H1 (cell line): ENCODE results near the gene NME3. TPM values are rescaled to one million over a fixed set of nuclear protein-coding genes. Genes with fewer than 3 reads are reported as not detected.

Experiments
- CTCF ChIA-PET: fragments of 300-600 bp; sonication (Branson Sonifier 250); formaldehyde crosslinking; loops from one replicate; lab custom pipeline; 2021; ENCODE audit not compliant: partially characterized antibody; lab: Charles Lee
- POLR2A ChIA-PET: fragments of 300-600 bp; sonication (Branson Sonifier 250); formaldehyde crosslinking; loops from one replicate; lab custom pipeline; 2021; ENCODE audit warnings: inconsistent platforms; ENCODE audit not compliant: partially characterized antibody; lab: Charles Lee
- DNase-seq, 2 experiments: peaks; one replicate each; pipeline versions ENCODE4 v3.0.0 to v3.0.0-alpha.2; 2010 to 2022; ENCODE audit warnings: low spot score in 2 of 2, low read depth in 1 of 2, mixed read lengths in 1 of 2
- FAIRE-seq: peaks from 2 replicates; lab custom pipeline; 2011; peaks lifted over from hg19 to GRCh38; lab: Jason Lieb, UNC
- H2AFZ ChIP-seq: 2 replicates; pipeline ENCODE4 v1.8.1; 2012; ENCODE audit warnings: low read length, inconsistent platforms
- H2AK5ac ChIP-seq: 2 replicates; pipeline ENCODE4 v1.6.1; 2013; ENCODE audit warnings: low read depth, low read length
- H2BK120ac ChIP-seq: replicated peaks from 2 replicates; pipeline ENCODE3; 2013; ENCODE audit warnings: low read depth, low read length, inconsistent platforms
- H2BK12ac ChIP-seq: 2 replicates; pipeline ENCODE4 v1.6.1; 2013; ENCODE audit warnings: low read depth, low read length
- H2BK15ac ChIP-seq: 2 replicates; pipeline ENCODE4 v1.6.1; 2013; ENCODE audit warnings: low read length
- H2BK20ac ChIP-seq: 2 replicates; pipeline ENCODE4 v1.6.1; 2013; ENCODE audit warnings: low read length
- H2BK5ac ChIP-seq: 2 replicates; pipeline ENCODE4 v1.6.1; 2013; ENCODE audit warnings: low read depth, low read length
- H3K14ac ChIP-seq: 2 replicates; pipeline ENCODE4 v1.6.1; 2013; ENCODE audit warnings: inconsistent platforms; ENCODE audit not compliant: insufficient read length
- H3K18ac ChIP-seq: 2 replicates; pipeline ENCODE4 v1.6.1; 2013; ENCODE audit warnings: low read length; ENCODE audit errors: extremely low read depth
- H3K23ac ChIP-seq: 2 replicates; pipeline ENCODE4 v1.6.1; 2013; ENCODE audit warnings: inconsistent platforms; ENCODE audit not compliant: insufficient read length
- H3K23me2 ChIP-seq: 2 replicates; pipeline ENCODE4 v1.6.1; 2013; ENCODE audit warnings: low read depth, low read length
- H3K27ac ChIP-seq: 2 replicates; pipeline ENCODE4 v1.6.1; 2011; ENCODE audit warnings: low read depth, low read length, inconsistent platforms
- H3K27me3 ChIP-seq, 4 experiments: replicated peaks in 1 of 4; 1 replicate in 1 of 4; 2 replicates in 3 of 4; pipeline versions ENCODE4 v1.6.1 to v1.8.1; 2011 to 2013; ENCODE audit warnings: low read length in 3 of 4, mild to moderate bottlenecking in 3 of 4, inconsistent platforms in 2 of 4, mixed read lengths in 2 of 4, moderate library complexity in 1 of 4; ENCODE audit not compliant: control insufficient read depth in 3 of 4, insufficient read depth in 3 of 4; ENCODE audit errors: extremely low read depth in 1 of 4
- H3K36me3 ChIP-seq, 4 experiments: 2 replicates each; pipeline versions ENCODE4 v1.6.1 to v1.8.1; 2011 to 2013; ENCODE audit warnings: mild to moderate bottlenecking in 4 of 4, low read length in 3 of 4, moderate library complexity in 2 of 4, control low read depth in 1 of 4, inconsistent platforms in 1 of 4; ENCODE audit not compliant: insufficient read depth in 4 of 4, control insufficient read depth in 2 of 4
- H3K4ac ChIP-seq: replicated peaks from 2 replicates; pipeline ENCODE3; 2013; ENCODE audit warnings: low read length, low read depth, mixed read lengths, inconsistent platforms; ENCODE audit not compliant: insufficient read length
- H3K4me1 ChIP-seq, 4 experiments: replicated peaks in 1 of 4; 1 replicate in 1 of 4; 2 replicates in 3 of 4; pipeline versions ENCODE4 v1.6.1 to v1.8.1; 2011 to 2013; ENCODE audit warnings: low read length in 3 of 4, inconsistent platforms in 2 of 4, mixed read lengths in 1 of 4; ENCODE audit not compliant: insufficient read depth in 4 of 4, control insufficient read depth in 3 of 4
- H3K4me2 ChIP-seq, 2 experiments: 2 replicates each; pipeline versions ENCODE4 v1.6.1 to v1.8.1; 2011 to 2013; ENCODE audit warnings: low read depth in 2 of 2, low read length in 2 of 2, control low read depth in 1 of 2, inconsistent platforms in 1 of 2, mild to moderate bottlenecking in 1 of 2; ENCODE audit not compliant: insufficient read depth in 1 of 2
- H3K4me3 ChIP-seq, 4 experiments: fragments of 200-600, 300-600 bp in 1 of 4; sonication (generic), shearing (Covaris generic), sonication (Bioruptor Twin) in 1 of 4; 2 replicates each; pipeline versions ENCODE4 v1.5.1 to v1.8.1; 2011 to 2016; ENCODE audit warnings: low read length in 4 of 4, low read depth in 3 of 4, control low read depth in 2 of 4, inconsistent platforms in 2 of 4, mild to moderate bottlenecking in 2 of 4, mixed read lengths in 1 of 4, moderate library complexity in 1 of 4; ENCODE audit not compliant: insufficient read depth in 2 of 4; ENCODE audit errors: extremely low read depth in 1 of 4
- H3K56ac ChIP-seq: replicated peaks from 2 replicates; pipeline ENCODE3; 2013; ENCODE audit warnings: low read depth, mild to moderate bottlenecking, mixed read lengths, low read length, inconsistent platforms; ENCODE audit not compliant: insufficient read length
- H3K79me1 ChIP-seq: 2 replicates; pipeline ENCODE4 v1.6.1; 2013; ENCODE audit warnings: low read depth, low read length, control low read depth
- H3K79me2 ChIP-seq, 2 experiments: 2 replicates each; pipeline versions ENCODE4 v1.6.1 to v1.8.1; 2012 to 2013; ENCODE audit warnings: low read length in 2 of 2, mild to moderate bottlenecking in 2 of 2, inconsistent platforms in 1 of 2; ENCODE audit not compliant: insufficient read depth in 2 of 2, control insufficient read depth in 1 of 2
- H3K9ac ChIP-seq, 4 experiments: replicated peaks in 1 of 4; 1 replicate in 1 of 4; 2 replicates in 3 of 4; pipeline versions ENCODE4 v1.6.1 to v1.8.1; 2011 to 2013; ENCODE audit warnings: low read depth in 3 of 4, low read length in 3 of 4, control low read depth in 2 of 4, mild to moderate bottlenecking in 2 of 4, moderate library complexity in 2 of 4, inconsistent platforms in 1 of 4; ENCODE audit errors: extremely low read depth in 1 of 4
- H3K9me3 ChIP-seq, 2 experiments: 2 replicates each; pipeline versions ENCODE4 v1.6.1 to v1.8.1; 2012 to 2013; ENCODE audit warnings: mild to moderate bottlenecking in 2 of 2, moderate library complexity in 2 of 2, control low read depth in 1 of 2, inconsistent platforms in 1 of 2, low read depth in 1 of 2, low read length in 1 of 2, mixed read lengths in 1 of 2; ENCODE audit not compliant: insufficient read depth in 2 of 2
- H4K20me1 ChIP-seq, 2 experiments: replicated peaks in 1 of 2; 2 replicates each; pipeline versions ENCODE3 to v1.8.1; 2011 to 2013; ENCODE audit warnings: inconsistent platforms in 2 of 2, low read length in 2 of 2, mild to moderate bottlenecking in 1 of 2; ENCODE audit not compliant: insufficient read depth in 2 of 2, control insufficient read depth in 1 of 2
- H4K5ac ChIP-seq: 2 replicates; pipeline ENCODE4 v1.6.1; 2013; ENCODE audit warnings: low read length, low read depth, mixed read lengths, inconsistent platforms; ENCODE audit not compliant: insufficient read length
- H4K8ac ChIP-seq: 2 replicates; pipeline ENCODE4 v1.8.0; 2013; ENCODE audit warnings: mild to moderate bottlenecking, moderate library complexity, low read length, inconsistent platforms; ENCODE audit not compliant: insufficient read depth; ENCODE audit errors: extremely low read depth
- H4K91ac ChIP-seq: replicated peaks from 2 replicates; pipeline ENCODE3; 2013; ENCODE audit warnings: low read length, mixed read lengths, inconsistent platforms; ENCODE audit not compliant: insufficient read length
- ASH2L ChIP-seq: fragments of 200-600, 300-600 bp; sonication (generic); IDR thresholded peaks from one replicate; pipeline ENCODE4 v1.7.1; 2017; ENCODE audit warnings: low read length
- CBX8 ChIP-seq: fragments of 300-800, 300-1000 bp; sonication (generic); IDR thresholded peaks from 2 replicates; pipeline ENCODE4 v1.7.1; 2016; ENCODE audit warnings: low read depth, low read length, borderline replicate concordance
- MAFK ChIP-seq: IDR thresholded peaks from 2 replicates; pipeline ENCODE4 v1.6.1; 2012; ENCODE audit warnings: low read depth, mild to moderate bottlenecking, improper control_type of control experiment, low read length
- POLR2AphosphoS5 ChIP-seq: IDR thresholded peaks from 2 replicates; pipeline ENCODE4 v1.6.1; 2011; ENCODE audit warnings: low read depth, low read length
- TBP ChIP-seq: IDR thresholded peaks from 2 replicates; pipeline ENCODE4 v1.6.1; 2011; ENCODE audit warnings: low read depth, low read length, improper control_type of control experiment
- WGBS, 2 experiments: shearing (Covaris generic) in 1 of 2; methylation state at CpG; one replicate each; pipeline versions ENCODE4 v1.1.6 to v1.1.7; 2013 to 2015; ENCODE audit warnings: low lambda C conversion rate in 2 of 2, mixed read lengths in 2 of 2, inconsistent platforms in 1 of 2, low coverage in 1 of 2, missing lambda C conversion rate in 1 of 2; ENCODE audit not compliant: insufficient replicate concordance in 2 of 2, insufficient coverage in 1 of 2, insufficient read length in 1 of 2; ENCODE audit errors: extremely low coverage in 1 of 2, missing lambda C conversion rate in 1 of 2; 5-methylcytosine and 5-hydroxymethylcytosine counted together
- polyA plus RNA-seq, 7 experiments: library from polyadenylated mRNA; depleted of rRNA in 3 of 7; stranded (reverse) in 5 of 7; unstranded in 2 of 7; fragments of >200 nt in 5 of 7; fragments of 200-250 nt in 2 of 7; gene quantifications; 1 replicate in 5 of 7; 2 replicates in 1 of 7; 4 replicates in 1 of 7; pipeline versions ENCODE4 v1.2.1 to v1.2.3, GENCODE V29; 2011 to 2013; ENCODE audit warnings: missing spikeins in 2 of 7, mixed read lengths in 2 of 7
- total RNA-seq: library from RNA; stranded (reverse); fragmentation: NEBNext Ultra II Directional; extraction: Animal tissue kit (Norgen Biotek cat#: 25700); gene quantifications from 2 replicates; pipeline ENCODE4 v1.2.1, GENCODE V29; 2021

Gene NME3
- total and polyA plus RNA-seq, 2 of the 8 experiments (the other 6 are each of a cell fraction or from before 2014, with no cell fraction given): 72.5 to 163 TPM

DNA sequence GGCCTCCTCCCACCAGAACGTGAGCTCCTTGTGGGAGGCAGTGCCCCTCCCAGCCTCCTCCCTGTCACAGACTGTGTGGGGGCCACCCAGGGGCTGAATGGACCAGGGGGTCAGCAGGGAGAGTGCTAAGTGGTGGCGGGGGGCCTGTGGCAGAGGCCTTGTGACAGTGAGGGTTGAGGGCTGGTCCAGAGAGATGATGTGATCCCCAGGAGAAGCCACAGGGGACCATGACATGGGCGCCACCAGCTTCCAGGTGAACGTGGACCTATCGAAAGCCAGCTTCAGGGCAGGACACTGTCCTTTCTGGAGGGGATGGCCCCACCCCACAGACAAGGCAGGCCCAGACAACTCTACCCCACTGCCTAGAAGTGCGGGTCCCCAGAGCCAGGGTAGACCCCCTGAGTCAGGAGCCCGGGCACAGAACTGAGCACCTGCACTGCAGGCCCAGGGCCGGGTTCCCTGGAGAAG, 7.9 kb upstream of the NME3 start:
- no peaks in the 10 kb centered on the region for H3K9me3 ChIP-seq
- no peak overlapping the region for H2AFZ ChIP-seq
- no peak overlapping the region for H2BK120ac ChIP-seq
- ChIA-PET POLR2A (interaction anchor here (0.8 to 12.0 kb wide), 8 partner anchors 9 to 431 kb away, joined by 3 to 246 read pairs (median 5); partner anchors contain the start of genes EME2, IGFALS, MRPS34 and NME3), CTCF (interaction anchor here (0.8 to 1.2 kb wide), 2 partner anchors 44 to 83 kb away, joined by 3 read pairs; no protein-coding TSS in a partner anchor)
- peaks cover 0 to 16% of the 10 kb centered on the region in 2 experiments; a peak in 2 of 4 replicates for H3K79me2 ChIP-seq
- peaks cover 0 to 23% (median 9%) of the 10 kb centered on the region in 4 experiments; a peak in 5 of 8 replicates for H3K36me3 ChIP-seq
- H3K27me3 ChIP-seq: no peaks in the 10 kb centered on the region
- H4K91ac ChIP-seq: no peak overlapping the region
- H3K27ac ChIP-seq: no peak overlapping the region
- no peak overlapping the region for H3K4me3 ChIP-seq
- peaks cover 3 to 34% of the 10 kb centered on the region in 2 experiments for H4K20me1 ChIP-seq
- no peak overlapping the region for H3K4ac ChIP-seq
- H2AK5ac ChIP-seq: no peak overlapping the region
- DNase-seq (no peak), FAIRE-seq (no peak)
- WGBS, 2 experiments: 90% methylated on average over 8 of the region's 8 CpGs; no CpG with 5 or more reads in 1 of the 2 experiments
- peaks cover 12% of the 10 kb centered on the region for H3K79me1 ChIP-seq
- H3K23me2 ChIP-seq: peaks cover 3% of the 10 kb centered on the region; the same call in 1 of the 2 replicates
- H3K4me2 ChIP-seq: no peak overlapping the region
- no peak overlapping the region for H2BK5ac ChIP-seq
- no peak overlapping the region for H2BK12ac ChIP-seq
- H3K56ac ChIP-seq: no peak overlapping the region
- H3K23ac ChIP-seq: no peak overlapping the region
- peaks cover 0 to 7% (median 4%) of the 10 kb centered on the region in 4 experiments; a peak in 5 of 7 replicates for H3K4me1 ChIP-seq
- H2BK15ac ChIP-seq: no peak overlapping the region
- no peak overlapping the region for H4K5ac ChIP-seq
- no peak overlapping the region for H2BK20ac ChIP-seq
- no peak for TF ChIP-seq TBP
- 0 out of 2 replicates have a peak, but pooled peaks have one; percentile 11 for TF ChIP-seq POLR2AphosphoS5
- no peak for TF ChIP-seq CBX8
- no peak for TF ChIP-seq ASH2L
- no peak for TF ChIP-seq MAFK
- H4K8ac ChIP-seq: no peak overlapping the region
- H3K9ac ChIP-seq: no peak overlapping the region
- H3K14ac ChIP-seq: no peak overlapping the region
- no peak overlapping the region for H3K18ac ChIP-seq
